ENCODE results near the gene RMI1.

The RMI1 gene

GRCh38 chr9:83962165-83962564 lies 18.4 kb upstream of the RMI1 start:
- Histone ChIP-seq H2BK5ac (ENCODE audit: low read length) (no peak overlapping the region), H2BK15ac (replicated peaks; ENCODE audit: low read depth) (no peak overlapping the region), H2AK5ac (ENCODE audit: low read length) (no peak overlapping the region), H3K36me3 (ENCODE audit: control insufficient read depth, insufficient read depth, low read length) (no peaks in the 10 kb centered on the region), H4K8ac (ENCODE audit: low read depth, low read length) (no peak overlapping the region), H3K56ac (ENCODE audit: low read length) (no peak overlapping the region), H3K23ac (ENCODE audit: low read length) (no peak overlapping the region), H3K27ac (ENCODE audit: low read depth, low read length) (no peak overlapping the region), H3K4me1 (ENCODE audit: control insufficient read depth, low read depth, low read length) (no peaks in the 10 kb centered on the region), H2BK120ac (ENCODE audit: low read depth, low read length) (no peak overlapping the region), H3K4ac (ENCODE audit: low read depth, low read length) (no peak overlapping the region), H3K4me2 (ENCODE audit: low read length) (no peak overlapping the region), H3K4me3 (ENCODE audit: low read length) (no peak overlapping the region), H3K79me2 (ENCODE audit: control insufficient read depth, insufficient read depth, low read length) (no peaks in the 10 kb centered on the region), H3K79me1 (ENCODE audit: low read length) (no peaks in the 10 kb centered on the region), H3K9ac (ENCODE audit: low read length) (no peak overlapping the region), H4K5ac (ENCODE audit: low read length) (no peak overlapping the region), H3K27me3 (ENCODE audit: insufficient read depth, low read length, poor library complexity) (no peaks in the 10 kb centered on the region), H3K18ac (ENCODE audit: low read length) (no peak overlapping the region)
- no CpG with 5 or more reads among the region's 3 CpGs for WGBS (ENCODE audit: extremely low coverage, insufficient coverage, low lambda C conversion rate)
- peak; percentile 75 for DNase-seq

- Histone ChIP-seq H3K9ac (ENCODE audit: low read length) (no peak overlapping the region), H3K4me2 (ENCODE audit: low read length) (no peak overlapping the region), H3K18ac (ENCODE audit: low read length) (no peak overlapping the region), H3K4me3 (ENCODE audit: low read length) (no peak overlapping the region), H2BK15ac (replicated peaks; ENCODE audit: low read depth) (no peak overlapping the region), H3K4ac (ENCODE audit: low read depth, low read length) (no peak overlapping the region), H3K56ac (ENCODE audit: low read length) (no peak overlapping the region), H2BK5ac (ENCODE audit: low read length) (no peak overlapping the region), H3K23ac (ENCODE audit: low read length) (no peak overlapping the region), H3K79me1 (ENCODE audit: low read length) (no peaks in the 10 kb centered on the region), H4K8ac (ENCODE audit: low read depth, low read length) (no peak overlapping the region), H3K27ac (ENCODE audit: low read depth, low read length) (no peak overlapping the region), H3K27me3 (ENCODE audit: insufficient read depth, low read length, poor library complexity) (no peaks in the 10 kb centered on the region), H3K79me2 (ENCODE audit: control insufficient read depth, insufficient read depth, low read length) (no peaks in the 10 kb centered on the region), H3K4me1 (ENCODE audit: control insufficient read depth, low read depth, low read length) (no peaks in the 10 kb centered on the region), H2BK120ac (ENCODE audit: low read depth, low read length) (no peak overlapping the region), H4K5ac (ENCODE audit: low read length) (no peak overlapping the region), H2AK5ac (ENCODE audit: low read length) (no peak overlapping the region), H3K36me3 (ENCODE audit: control insufficient read depth, insufficient read depth, low read length) (no peaks in the 10 kb centered on the region)
- DNase-seq = no peak
- no CpG with 5 or more reads among the region's 2 CpGs for WGBS (ENCODE audit: extremely low coverage, insufficient coverage, low lambda C conversion rate)
Measured at GRCh38 chr9:83964973-83965349, 15.6 kb upstream of the RMI1 start.

- Histone ChIP-seq H3K4me2 (ENCODE audit: low read length) (no peak overlapping the region), H3K79me2 (ENCODE audit: control insufficient read depth, insufficient read depth, low read length) (no peaks in the 10 kb centered on the region), H3K18ac (ENCODE audit: low read length) (no peak overlapping the region), H2BK15ac (replicated peaks; ENCODE audit: low read depth) (no peak overlapping the region), H3K79me1 (ENCODE audit: low read length) (no peaks in the 10 kb centered on the region), H3K9ac (ENCODE audit: low read length) (no peak overlapping the region), H3K4ac (ENCODE audit: low read depth, low read length) (no peak overlapping the region), H4K5ac (ENCODE audit: low read length) (no peak overlapping the region), H3K56ac (ENCODE audit: low read length) (no peak overlapping the region), H3K4me3 (ENCODE audit: low read length) (no peak overlapping the region), H2AK5ac (ENCODE audit: low read length) (no peak overlapping the region), H3K27ac (ENCODE audit: low read depth, low read length) (no peak overlapping the region), H2BK5ac (ENCODE audit: low read length) (no peak overlapping the region), H2BK120ac (ENCODE audit: low read depth, low read length) (no peak overlapping the region), H3K36me3 (ENCODE audit: control insufficient read depth, insufficient read depth, low read length) (no peaks in the 10 kb centered on the region), H3K23ac (ENCODE audit: low read length) (no peak overlapping the region), H4K8ac (ENCODE audit: low read depth, low read length) (no peak overlapping the region), H3K4me1 (ENCODE audit: control insufficient read depth, low read depth, low read length) (no peaks in the 10 kb centered on the region), H3K27me3 (ENCODE audit: insufficient read depth, low read length, poor library complexity) (no peaks in the 10 kb centered on the region)
- DNase-seq = peak; percentile 65
- no CpG with 5 or more reads among the region's 11 CpGs for WGBS (ENCODE audit: extremely low coverage, insufficient coverage, low lambda C conversion rate)
Measured at GRCh38 chr9:83965350-83966208, 15.0 kb upstream of the RMI1 start.

- Histone ChIP-seq H2BK5ac (ENCODE audit: low read length) (no peak overlapping the region), H4K8ac (ENCODE audit: low read depth, low read length) (no peak overlapping the region)
- WGBS (ENCODE audit: extremely low coverage, insufficient coverage, low lambda C conversion rate) = no CpG with 5 or more reads among the region's 8 CpGs
Measured at GRCh38 chr9:83966209-83966582, 14.4 kb upstream of the RMI1 start.

GRCh38 chr9:83967073-83967472 lies 13.5 kb upstream of the RMI1 start:
- Histone ChIP-seq H3K9ac (ENCODE audit: low read length) (no peak overlapping the region), H3K4me3 (ENCODE audit: low read length) (no peak overlapping the region), H4K8ac (ENCODE audit: low read depth, low read length) (no peak overlapping the region), H3K79me1 (ENCODE audit: low read length) (no peaks in the 10 kb centered on the region), H2BK5ac (ENCODE audit: low read length) (no peak overlapping the region), H2BK15ac (replicated peaks; ENCODE audit: low read depth) (no peak overlapping the region), H3K23ac (ENCODE audit: low read length) (no peak overlapping the region), H3K36me3 (ENCODE audit: control insufficient read depth, insufficient read depth, low read length) (peaks cover 2% of the 10 kb centered on the region), H3K18ac (ENCODE audit: low read length) (no peak overlapping the region), H3K27me3 (ENCODE audit: insufficient read depth, low read length, poor library complexity) (no peaks in the 10 kb centered on the region), H3K27ac (ENCODE audit: low read depth, low read length) (no peak overlapping the region), H4K5ac (ENCODE audit: low read length) (no peak overlapping the region), H3K56ac (ENCODE audit: low read length) (no peak overlapping the region), H2AK5ac (ENCODE audit: low read length) (no peak overlapping the region), H3K4me2 (ENCODE audit: low read length) (no peak overlapping the region), H3K79me2 (ENCODE audit: control insufficient read depth, insufficient read depth, low read length) (no peaks in the 10 kb centered on the region), H3K4ac (ENCODE audit: low read depth, low read length) (no peak overlapping the region), H2BK120ac (ENCODE audit: low read depth, low read length) (no peak overlapping the region), H3K4me1 (ENCODE audit: control insufficient read depth, low read depth, low read length) (no peaks in the 10 kb centered on the region)
- DNase-seq = no peak
- no CpG with 5 or more reads among the region's 1 CpG for WGBS (ENCODE audit: extremely low coverage, insufficient coverage, low lambda C conversion rate)

More at GRCh38 chr9:83966209-83966582, 14.4 kb upstream of the RMI1 start:
- H3K23ac ChIP-seq (ENCODE audit: low read length) = no peak overlapping the region
- no peak overlapping the region for H3K9ac ChIP-seq (ENCODE audit: low read length)
- H2BK15ac ChIP-seq (replicated peaks; ENCODE audit: low read depth) = no peak overlapping the region
- H3K18ac ChIP-seq (ENCODE audit: low read length) = no peak overlapping the region
- H3K4me2 ChIP-seq (ENCODE audit: low read length) = no peak overlapping the region
- H2AK5ac ChIP-seq (ENCODE audit: low read length) = no peak overlapping the region
- H3K4me3 ChIP-seq (ENCODE audit: low read length) = no peak overlapping the region
- H3K79me1 ChIP-seq (ENCODE audit: low read length) = no peaks in the 10 kb centered on the region
- no peak for DNase-seq
- H3K56ac ChIP-seq (ENCODE audit: low read length) = no peak overlapping the region
- no peak overlapping the region for H2BK120ac ChIP-seq (ENCODE audit: low read depth, low read length)
- H4K5ac ChIP-seq (ENCODE audit: low read length) = no peak overlapping the region
- H3K79me2 ChIP-seq (ENCODE audit: control insufficient read depth, insufficient read depth, low read length) = no peaks in the 10 kb centered on the region
- H3K27ac ChIP-seq (ENCODE audit: low read depth, low read length) = no peak overlapping the region
- no peaks in the 10 kb centered on the region for H3K27me3 ChIP-seq (ENCODE audit: insufficient read depth, low read length, poor library complexity)
- no peaks in the 10 kb centered on the region for H3K4me1 ChIP-seq (ENCODE audit: control insufficient read depth, low read depth, low read length)
- no peak overlapping the region for H3K4ac ChIP-seq (ENCODE audit: low read depth, low read length)
- H3K36me3 ChIP-seq (ENCODE audit: control insufficient read depth, insufficient read depth, low read length) = no peaks in the 10 kb centered on the region

- DNase-seq = no peak
- Histone ChIP-seq H3K4me2 (ENCODE audit: low read length) (no peak overlapping the region), H4K8ac (ENCODE audit: low read depth, low read length) (no peak overlapping the region), H3K9ac (ENCODE audit: low read length) (no peak overlapping the region), H2AK5ac (ENCODE audit: low read length) (no peak overlapping the region), H3K36me3 (ENCODE audit: control insufficient read depth, insufficient read depth, low read length) (peaks cover 10% of the 10 kb centered on the region), H3K18ac (ENCODE audit: low read length) (no peak overlapping the region), H3K27me3 (ENCODE audit: insufficient read depth, low read length, poor library complexity) (no peaks in the 10 kb centered on the region), H3K27ac (ENCODE audit: low read depth, low read length) (no peak overlapping the region), H2BK120ac (ENCODE audit: low read depth, low read length) (no peak overlapping the region), H3K4me1 (ENCODE audit: control insufficient read depth, low read depth, low read length) (no peaks in the 10 kb centered on the region), H2BK15ac (replicated peaks; ENCODE audit: low read depth) (no peak overlapping the region), H3K79me1 (ENCODE audit: low read length) (peaks cover 7% of the 10 kb centered on the region), H3K56ac (ENCODE audit: low read length) (no peak overlapping the region), H3K4me3 (ENCODE audit: low read length) (no peak overlapping the region), H4K5ac (ENCODE audit: low read length) (no peak overlapping the region), H2BK5ac (ENCODE audit: low read length) (no peak overlapping the region), H3K23ac (ENCODE audit: low read length) (no peak overlapping the region), H3K4ac (ENCODE audit: low read depth, low read length) (no peak overlapping the region), H3K79me2 (ENCODE audit: control insufficient read depth, insufficient read depth, low read length) (peaks cover 7% of the 10 kb centered on the region)
- 100% methylated on average over 2 of the region's 3 CpGs for WGBS (ENCODE audit: extremely low coverage, insufficient coverage, low lambda C conversion rate)
Measured at GRCh38 chr9:83969602-83970001, 11.0 kb upstream of the RMI1 start.

Data from mesendoderm (in vitro differentiated cells).